NCI-H2107 treated with DMSO at 0.1 percent for 48 hours (cell line): ENCODE data around the gene DERA.
"Not testable (repeated sequence)": the region's sequence is repeated elsewhere in the genome, so short reads cannot be mapped to it uniquely, and the experiment has no call there.

Source experiments
- DNase-seq: peaks from one replicate; lab custom pipeline; 2025; ENCODE audit not compliant: unreplicated experiment; lab: John Stamatoyannopoulos, UW

DERA gene

GRCh38 chr12:15962760-15963159 lies 51.6 kb downstream of the DERA start:
- no peak for DNase-seq

- DNase-seq = no peak
These were observed 52.1 kb downstream of the DERA start for GRCh38 chr12:15963271-15963670.

DNA sequence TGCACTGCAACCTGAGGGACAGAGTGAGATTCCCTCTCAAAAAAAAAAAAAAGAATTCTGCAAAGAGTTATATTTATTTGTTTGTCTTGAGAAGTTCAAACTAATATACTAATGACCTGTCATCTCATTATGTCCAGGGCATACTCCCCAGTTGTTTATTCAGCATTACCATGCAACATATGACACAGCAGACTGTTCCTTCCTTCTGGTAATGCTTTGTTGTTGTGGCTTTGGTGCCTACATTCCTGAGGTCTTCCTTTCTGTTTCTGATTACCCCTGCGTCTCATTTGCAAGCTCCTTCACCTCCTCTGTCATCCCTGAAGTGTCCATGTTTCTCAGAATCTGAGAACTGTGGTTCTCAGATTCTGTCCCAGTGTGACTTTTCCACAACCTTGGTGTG lies 55.3 kb downstream of the DERA start:
- DNase-seq = no peak

GRCh38 chr12:15967053-15967452 lies 55.9 kb downstream of the DERA start:
- not testable (repeated sequence) for DNase-seq

GRCh38 chr12:15971211-15971610 lies 60.1 kb downstream of the DERA start:
- DNase-seq = no peak

- DNase-seq = no peak
These were observed 61.8 kb downstream of the DERA start for GRCh38 chr12:15972894-15973293.

- no peak for DNase-seq
These were observed 67.1 kb downstream of the DERA start for GRCh38 chr12:15977999-15978951.

- no peak for DNase-seq
These were observed 68.3 kb downstream of the DERA start for GRCh38 chr12:15979096-15980092.

GRCh38 chr12:15982071-15982470 lies 70.9 kb downstream of the DERA start:
- no peak for DNase-seq

DNA sequence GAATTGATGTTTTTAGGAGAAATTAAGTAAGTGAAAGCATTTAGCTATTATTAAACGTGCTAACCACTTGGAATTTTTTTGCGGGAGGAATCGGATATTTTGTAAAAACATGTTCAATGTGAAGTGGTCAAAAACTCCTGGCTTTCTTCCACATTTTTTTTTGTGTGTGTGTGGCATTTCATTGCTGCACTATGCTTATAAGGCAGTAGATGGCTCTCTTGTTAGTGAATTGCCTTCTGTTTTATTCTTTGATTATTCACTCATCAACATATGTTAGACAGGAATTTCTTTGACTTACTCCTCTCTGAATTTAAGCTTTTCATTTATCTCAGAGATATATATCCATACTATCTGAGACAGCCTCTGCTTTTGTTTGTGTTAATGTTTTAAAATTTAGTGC lies 71.3 kb downstream of the DERA start:
- DNase-seq = no peak

DNA sequence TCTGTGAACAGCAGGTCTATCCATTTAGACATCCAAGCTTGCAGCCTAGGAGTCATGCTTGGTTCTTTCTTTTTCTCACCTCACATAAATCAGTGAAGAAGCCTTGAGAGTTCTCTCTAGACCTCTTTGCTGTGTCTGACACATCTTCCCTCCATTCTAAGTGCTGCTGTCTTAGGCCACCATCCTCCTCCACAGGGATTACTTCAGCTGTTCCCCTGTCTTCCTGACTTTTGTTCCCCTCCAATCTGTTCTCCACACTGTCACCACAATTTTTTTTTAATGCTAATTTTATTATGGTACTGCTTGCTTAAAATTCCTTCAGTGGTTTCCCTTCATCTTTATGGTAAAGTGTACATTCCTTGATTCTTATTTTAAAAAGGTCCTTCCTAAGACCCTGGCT lies 71.8 kb downstream of the DERA start:
- no peak for DNase-seq

- no peak for DNase-seq
These were observed 73.1 kb downstream of the DERA start for GRCh38 chr12:15984097-15984800.

GRCh38 chr12:15984963-15985362 lies 73.8 kb downstream of the DERA start:
- DNase-seq = no peak

- no peak for DNase-seq
These were observed 76.6 kb downstream of the DERA start for GRCh38 chr12:15987696-15988095.

DNA sequence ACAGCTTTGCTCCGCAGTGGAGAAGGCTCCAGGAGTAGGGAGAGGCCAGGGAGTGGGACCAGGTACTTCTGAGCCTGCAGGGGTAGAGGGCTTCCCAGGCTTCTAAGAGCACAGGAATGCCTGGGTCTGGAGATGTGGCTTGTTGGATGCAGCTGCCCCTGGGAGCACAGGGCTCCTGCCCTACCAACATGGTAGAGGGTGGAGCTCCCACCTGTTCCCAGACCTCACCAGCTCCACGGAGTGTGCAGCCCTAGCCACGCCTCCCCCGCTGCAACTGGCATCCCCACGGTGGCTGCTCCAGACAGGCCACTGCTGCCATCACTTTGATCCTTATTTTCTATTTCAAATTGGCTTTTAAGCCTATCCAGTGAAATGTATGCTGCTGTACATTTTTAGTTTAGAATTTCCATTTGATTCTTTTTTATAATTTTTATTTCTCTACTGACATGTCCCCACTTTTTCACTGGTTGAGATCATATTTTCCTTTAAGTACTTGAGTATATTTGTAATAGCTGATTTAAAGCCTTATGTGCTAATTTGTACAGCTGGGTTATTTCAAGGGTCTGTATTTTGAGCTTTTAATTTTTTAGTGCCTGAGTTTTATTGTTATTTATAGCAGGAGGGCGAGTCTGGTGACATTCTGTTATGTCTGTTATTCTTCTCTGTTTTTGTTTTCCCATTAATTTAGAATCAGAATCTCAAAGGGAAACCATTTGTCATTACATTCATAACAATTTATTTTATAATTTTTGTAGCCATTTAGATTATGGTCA lies 78.0 kb downstream of the DERA start:
- no peak for DNase-seq

- DNase-seq = no peak
These were observed 84.7 kb downstream of the DERA start for GRCh38 chr12:15995801-15996200.

DNA sequence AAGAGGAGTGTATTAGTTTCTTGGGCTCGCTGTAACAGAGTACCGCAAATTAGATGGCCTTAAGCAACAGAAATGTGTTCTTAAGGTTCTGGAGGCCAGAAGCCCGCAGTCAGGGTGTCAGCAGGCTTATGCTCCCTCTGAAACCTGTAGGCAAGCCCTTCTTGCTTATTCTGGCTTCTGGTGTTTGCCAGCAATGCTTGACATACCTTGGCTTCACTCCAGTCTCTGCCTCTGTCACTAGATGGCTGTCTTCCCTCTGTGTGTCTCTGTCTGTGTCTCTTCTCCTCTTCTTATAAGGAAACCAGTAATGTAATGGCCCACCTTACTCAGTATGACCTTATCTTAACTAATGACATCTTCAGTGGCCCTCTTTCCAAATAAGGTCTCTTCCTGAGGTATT lies 85.1 kb downstream of the DERA start:
- DNase-seq = no peak

GRCh38 chr12:15996948-15997347 lies 85.8 kb downstream of the DERA start:
- no peak for DNase-seq

DNA sequence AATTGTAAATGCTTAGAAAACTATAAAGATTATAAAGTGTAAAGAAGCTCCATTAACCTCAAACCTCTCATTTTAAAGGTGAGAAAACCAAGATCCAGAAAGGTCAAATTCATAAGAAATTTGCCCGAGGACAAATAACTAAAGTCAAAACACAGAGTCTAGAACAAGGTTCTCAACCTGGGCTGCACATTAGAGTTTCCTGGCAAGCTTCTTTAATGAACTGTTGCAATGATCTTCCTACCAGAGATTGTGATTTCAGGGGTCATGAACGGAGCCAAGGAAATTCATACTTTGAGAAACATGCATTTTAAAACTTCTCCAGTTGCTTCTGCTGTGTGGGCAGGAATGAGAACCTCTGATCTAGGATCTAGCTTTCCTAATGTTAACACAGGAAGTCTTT lies 86.8 kb downstream of the DERA start:
- no peak for DNase-seq

DNA sequence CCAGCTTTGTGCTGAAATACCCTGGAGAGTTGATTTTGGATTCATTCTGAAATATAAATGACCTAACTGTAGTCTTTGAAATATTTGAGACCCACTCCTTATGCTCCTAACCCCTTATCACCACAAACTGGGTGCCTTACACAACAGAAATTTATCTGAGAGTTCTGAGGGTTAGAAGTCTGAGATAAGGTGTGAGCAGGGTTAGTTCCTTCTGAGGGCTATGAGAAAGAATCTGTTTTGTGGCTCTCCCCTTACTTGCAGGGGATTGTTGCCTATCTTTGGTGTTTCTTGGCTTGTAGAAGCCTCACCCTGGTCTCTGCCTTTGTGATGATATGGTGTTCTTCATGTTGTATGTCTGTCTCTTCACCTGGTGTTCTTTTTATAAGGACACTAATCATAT lies 91.7 kb downstream of the DERA start:
- DNase-seq = no peak
